ENCODE measurements around the gene FRG1. TPM values are rescaled to one million over a fixed set of nuclear protein-coding genes. Genes with fewer than 3 reads are reported as not detected.

Gene FRG1
- total RNA-seq, 1 experiment from 2014 or later, result 23.1 TPM

- TF ChIP-seq ARID4B (CRISPR knock-in tag; IDR thresholded peaks at IDR 0.05; ENCODE audit: borderline replicate concordance), result peak; percentile 74; the same call in 1 of the 2 replicates
- no peak for TF ChIP-seq PREB (CRISPR knock-in tag; IDR thresholded peaks at IDR 0.05; ENCODE audit: borderline replicate concordance)
- TF ChIP-seq ZNF416 (CRISPR knock-in tag; IDR thresholded peaks at IDR 0.05), result no peak
- peak; percentile 62; the same call in 1 of the 2 replicates for TF ChIP-seq KAT7 (CRISPR knock-in tag; IDR thresholded peaks at IDR 0.05; ENCODE audit: borderline replicate concordance)
- no peak for TF ChIP-seq NR3C1 (CRISPR knock-in tag; conservative IDR thresholded peaks at IDR 0.05; ENCODE audit: low read depth)
- peak; percentile 83 for TF ChIP-seq MYBL2 (CRISPR knock-in tag; IDR thresholded peaks at IDR 0.05)
- TF ChIP-seq CBFB (CRISPR knock-in tag; IDR thresholded peaks at IDR 0.05; ENCODE audit: low read depth), result no peak
- TF ChIP-seq MXD4 (CRISPR knock-in tag; IDR thresholded peaks at IDR 0.05; ENCODE audit: borderline replicate concordance), result no peak
- TF ChIP-seq, protein P1, sequence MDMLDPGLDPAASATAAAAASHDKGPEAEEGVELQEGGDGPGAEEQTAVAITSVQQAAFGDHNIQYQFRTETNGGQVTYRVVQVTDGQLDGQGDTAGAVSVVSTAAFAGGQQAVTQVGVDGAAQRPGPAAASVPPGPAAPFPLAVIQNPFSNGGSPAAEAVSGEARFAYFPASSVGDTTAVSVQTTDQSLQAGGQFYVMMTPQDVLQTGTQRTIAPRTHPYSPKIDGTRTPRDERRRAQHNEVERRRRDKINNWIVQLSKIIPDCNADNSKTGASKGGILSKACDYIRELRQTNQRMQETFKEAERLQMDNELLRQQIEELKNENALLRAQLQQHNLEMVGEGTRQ (CRISPR knock-in tag; IDR thresholded peaks at IDR 0.05), result no peak
- TF ChIP-seq, protein P2, sequence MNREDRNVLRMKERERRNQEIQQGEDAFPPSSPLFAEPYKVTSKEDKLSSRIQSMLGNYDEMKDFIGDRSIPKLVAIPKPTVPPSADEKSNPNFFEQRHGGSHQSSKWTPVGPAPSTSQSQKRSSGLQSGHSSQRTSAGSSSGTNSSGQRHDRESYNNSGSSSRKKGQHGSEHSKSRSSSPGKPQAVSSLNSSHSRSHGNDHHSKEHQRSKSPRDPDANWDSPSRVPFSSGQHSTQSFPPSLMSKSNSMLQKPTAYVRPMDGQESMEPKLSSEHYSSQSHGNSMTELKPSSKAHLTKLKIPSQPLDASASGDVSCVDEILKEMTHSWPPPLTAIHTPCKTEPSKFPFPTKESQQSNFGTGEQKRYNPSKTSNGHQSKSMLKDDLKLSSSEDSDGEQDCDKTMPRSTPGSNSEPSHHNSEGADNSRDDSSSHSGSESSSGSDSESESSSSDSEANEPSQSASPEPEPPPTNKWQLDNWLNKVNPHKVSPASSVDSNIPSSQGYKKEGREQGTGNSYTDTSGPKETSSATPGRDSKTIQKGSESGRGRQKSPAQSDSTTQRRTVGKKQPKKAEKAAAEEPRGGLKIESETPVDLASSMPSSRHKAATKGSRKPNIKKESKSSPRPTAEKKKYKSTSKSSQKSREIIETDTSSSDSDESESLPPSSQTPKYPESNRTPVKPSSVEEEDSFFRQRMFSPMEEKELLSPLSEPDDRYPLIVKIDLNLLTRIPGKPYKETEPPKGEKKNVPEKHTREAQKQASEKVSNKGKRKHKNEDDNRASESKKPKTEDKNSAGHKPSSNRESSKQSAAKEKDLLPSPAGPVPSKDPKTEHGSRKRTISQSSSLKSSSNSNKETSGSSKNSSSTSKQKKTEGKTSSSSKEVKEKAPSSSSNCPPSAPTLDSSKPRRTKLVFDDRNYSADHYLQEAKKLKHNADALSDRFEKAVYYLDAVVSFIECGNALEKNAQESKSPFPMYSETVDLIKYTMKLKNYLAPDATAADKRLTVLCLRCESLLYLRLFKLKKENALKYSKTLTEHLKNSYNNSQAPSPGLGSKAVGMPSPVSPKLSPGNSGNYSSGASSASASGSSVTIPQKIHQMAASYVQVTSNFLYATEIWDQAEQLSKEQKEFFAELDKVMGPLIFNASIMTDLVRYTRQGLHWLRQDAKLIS (CRISPR knock-in tag; IDR thresholded peaks at IDR 0.05; ENCODE audit: borderline replicate concordance), result no peak
- TF ChIP-seq, protein P3, sequence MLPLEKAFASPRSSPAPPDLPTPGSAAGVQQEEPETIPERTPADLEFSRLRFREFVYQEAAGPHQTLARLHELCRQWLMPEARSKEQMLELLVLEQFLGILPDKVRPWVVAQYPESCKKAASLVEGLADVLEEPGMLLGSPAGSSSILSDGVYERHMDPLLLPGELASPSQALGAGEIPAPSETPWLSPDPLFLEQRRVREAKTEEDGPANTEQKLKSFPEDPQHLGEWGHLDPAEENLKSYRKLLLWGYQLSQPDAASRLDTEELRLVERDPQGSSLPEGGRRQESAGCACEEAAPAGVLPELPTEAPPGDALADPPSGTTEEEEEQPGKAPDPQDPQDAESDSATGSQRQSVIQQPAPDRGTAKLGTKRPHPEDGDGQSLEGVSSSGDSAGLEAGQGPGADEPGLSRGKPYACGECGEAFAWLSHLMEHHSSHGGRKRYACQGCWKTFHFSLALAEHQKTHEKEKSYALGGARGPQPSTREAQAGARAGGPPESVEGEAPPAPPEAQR (CRISPR knock-in tag; IDR thresholded peaks at IDR 0.05), result no peak
- peak; percentile 24; the same call in 1 of the 2 replicates for TF ChIP-seq NR2C2 (CRISPR knock-in tag; IDR thresholded peaks at IDR 0.05)
- 0 out of 2 replicates have a peak, but pooled peaks have one; percentile 70 for TF ChIP-seq NFE2L1 (CRISPR knock-in tag; IDR thresholded peaks at IDR 0.05)
- TF ChIP-seq NFYB (CRISPR knock-in tag; conservative IDR thresholded peaks at IDR 0.05; ENCODE audit: low read depth), result no peak
- TF ChIP-seq ATF1 (CRISPR knock-in tag; IDR thresholded peaks at IDR 0.05), result no peak
- TF ChIP-seq FOXP1 (CRISPR knock-in tag; IDR thresholded peaks at IDR 0.05; ENCODE audit: borderline replicate concordance), result peak; percentile 92
- no peak for TF ChIP-seq ZNF219 (CRISPR knock-in tag; IDR thresholded peaks at IDR 0.05; ENCODE audit: borderline replicate concordance)
- TF ChIP-seq, protein P4, sequence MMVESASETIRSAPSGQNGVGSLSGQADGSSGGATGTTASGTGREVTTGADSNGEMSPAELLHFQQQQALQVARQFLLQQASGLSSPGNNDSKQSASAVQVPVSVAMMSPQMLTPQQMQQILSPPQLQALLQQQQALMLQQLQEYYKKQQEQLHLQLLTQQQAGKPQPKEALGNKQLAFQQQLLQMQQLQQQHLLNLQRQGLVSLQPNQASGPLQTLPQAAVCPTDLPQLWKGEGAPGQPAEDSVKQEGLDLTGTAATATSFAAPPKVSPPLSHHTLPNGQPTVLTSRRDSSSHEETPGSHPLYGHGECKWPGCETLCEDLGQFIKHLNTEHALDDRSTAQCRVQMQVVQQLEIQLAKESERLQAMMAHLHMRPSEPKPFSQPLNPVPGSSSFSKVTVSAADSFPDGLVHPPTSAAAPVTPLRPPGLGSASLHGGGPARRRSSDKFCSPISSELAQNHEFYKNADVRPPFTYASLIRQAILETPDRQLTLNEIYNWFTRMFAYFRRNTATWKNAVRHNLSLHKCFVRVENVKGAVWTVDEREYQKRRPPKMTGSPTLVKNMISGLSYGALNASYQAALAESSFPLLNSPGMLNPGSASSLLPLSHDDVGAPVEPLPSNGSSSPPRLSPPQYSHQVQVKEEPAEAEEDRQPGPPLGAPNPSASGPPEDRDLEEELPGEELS (CRISPR knock-in tag; IDR thresholded peaks at IDR 0.05), result peak; percentile 55; the same call in 1 of the 2 replicates
- TF ChIP-seq RELA (CRISPR knock-in tag; IDR thresholded peaks at IDR 0.05; ENCODE audit: borderline replicate concordance), result 0 out of 2 replicates have a peak, but pooled peaks have one; percentile 58
- no peak for TF ChIP-seq ZNF512 (CRISPR knock-in tag; IDR thresholded peaks at IDR 0.05; ENCODE audit: borderline replicate concordance)
- no peak for TF ChIP-seq CREB1 (CRISPR knock-in tag; IDR thresholded peaks at IDR 0.05)
Measured at GRCh38 chr4:189940178-189941004, at the start of gene FRG1 (continued).

Data from WTC11 (cell line).